Sigmoid colon (tissue), 7 donors: ENCODE results near the gene ADGRG3. TPM values are rescaled to one million over a fixed set of nuclear protein-coding genes. Genes with fewer than 3 reads are reported as not detected.
A peak's percentile ranks its signal among the peaks of the same experiment; 100 is the strongest.

ENCODE experiments used
- DNase-seq: peaks from one replicate; pipeline ENCODE4 v3.0.0-alpha.2; 2019
- H3K27ac ChIP-seq, 4 donors: fragments of 200-600 bp; sonication (generic); one replicate each; pipeline ENCODE4 v1.5.1; 2016 to 2019; ENCODE audit warnings: mild to moderate bottlenecking in 1 of 4
- H3K27me3 ChIP-seq, 3 donors: fragments of 200-600 bp; sonication (generic); one replicate each; pipeline ENCODE4 v1.5.1; 2019; ENCODE audit warnings: mild to moderate bottlenecking in 1 of 3
- H3K36me3 ChIP-seq, 4 donors: fragments of 200-600 bp; sonication (generic); one replicate each; pipeline ENCODE4 v1.5.1; 2016 to 2019
- H3K4me1 ChIP-seq, 4 donors: fragments of 200-600 bp; sonication (generic); one replicate each; pipeline ENCODE4 v1.5.1; 2017 to 2019
- H3K4me3 ChIP-seq, 4 donors: fragments of 200-600 bp; sonication (generic); one replicate each; pipeline ENCODE4 v1.5.1; 2017 to 2019; ENCODE audit warnings: mild to moderate bottlenecking in 2 of 4, moderate library complexity in 1 of 4
- H3K9me3 ChIP-seq, 4 donors: fragments of 200-600 bp in 3 of 4; sonication (generic) in 3 of 4; one replicate each; pipeline versions ENCODE4 v1.5.1 to v1.6.1; 2013 to 2019
- EP300 ChIP-seq, 4 donors: sonication (generic); formaldehyde crosslinking; IDR thresholded peaks; one replicate each; pipeline ENCODE4 v1.6.1; 2017; ENCODE audit warnings: antibody characterized with exemption in 4 of 4
- POLR2A ChIP-seq, 2 donors: fragments of 450-650 bp; IDR thresholded peaks; one replicate each; pipeline ENCODE4 v1.6.1; 2016; ENCODE audit warnings: antibody characterized with exemption in 2 of 2, mild to moderate bottlenecking in 2 of 2, moderate library complexity in 2 of 2
- POLR2AphosphoS5 ChIP-seq, 4 donors: sonication (generic); formaldehyde crosslinking; IDR thresholded peaks; one replicate each; pipeline ENCODE4 v1.6.1; 2017; ENCODE audit warnings: antibody characterized with exemption in 4 of 4
- WGBS, 2 donors: extraction: QIAGEN DNeasy Blood & Tissue Kit; methylation state at CpG; one replicate each; pipeline ENCODE4 v1.1.7; 2013; 5-methylcytosine and 5-hydroxymethylcytosine counted together
- intact Hi-C: fragments of 100-400 bp; cut with DNase I; formaldehyde crosslinking; loops from one replicate; pipeline ENCODE4 v1.15.1; 2023
- polyA plus RNA-seq, 3 donors: library from polyadenylated mRNA; stranded (reverse); fragments of 200-250 nt; gene quantifications; one replicate each; pipeline ENCODE4 v1.2.3, GENCODE V29; 2013
- total RNA-seq, 4 donors: library from RNA; depleted of rRNA; stranded (reverse); fragments of >200 nt; gene quantifications; one replicate each; pipeline ENCODE4 v1.1.0, GENCODE V29; 2016
- TF ChIP-seq, protein P1 (sequence below), 4 experiments: fragments of 450-650 bp in 3 of 4; fragments of 200-600 bp in 1 of 4; IDR thresholded peaks; one replicate each; pipeline ENCODE4 v1.5.1; 2016 to 2019; ENCODE audit warnings: antibody characterized with exemption in 4 of 4, mild to moderate bottlenecking in 3 of 4, moderate library complexity in 2 of 4
- donor health status: healthy with polysubstance abuse.
- donor health status: Bipolar disorder and iron deficiency.
- donor health status: healthy.

ADGRG3 gene
- total and polyA plus RNA-seq, 7 donors, result 0.69 to 6.6 (median 3.6) TPM

- Histone ChIP-seq H3K27ac (no peak overlapping the region), H3K36me3 (no peaks in the 10 kb centered on the region), H3K9me3 (no peaks in the 10 kb centered on the region), H3K4me3 (no peak overlapping the region), H3K4me1 (no peaks in the 10 kb centered on the region), H3K27me3 (peaks cover 0 to 8% (median 0%) of the 10 kb centered on the region in 3 donors)
- WGBS, 2 donors, result 62 to 63% methylated on average over 12 of the region's 12 CpGs
- TF ChIP-seq POLR2AphosphoS5 (IDR thresholded peaks at IDR 0.05) (no peak), EP300 (IDR thresholded peaks at IDR 0.05) (no peak), POLR2A (IDR thresholded peaks at IDR 0.05) (no peak)
- TF ChIP-seq, protein P1, sequence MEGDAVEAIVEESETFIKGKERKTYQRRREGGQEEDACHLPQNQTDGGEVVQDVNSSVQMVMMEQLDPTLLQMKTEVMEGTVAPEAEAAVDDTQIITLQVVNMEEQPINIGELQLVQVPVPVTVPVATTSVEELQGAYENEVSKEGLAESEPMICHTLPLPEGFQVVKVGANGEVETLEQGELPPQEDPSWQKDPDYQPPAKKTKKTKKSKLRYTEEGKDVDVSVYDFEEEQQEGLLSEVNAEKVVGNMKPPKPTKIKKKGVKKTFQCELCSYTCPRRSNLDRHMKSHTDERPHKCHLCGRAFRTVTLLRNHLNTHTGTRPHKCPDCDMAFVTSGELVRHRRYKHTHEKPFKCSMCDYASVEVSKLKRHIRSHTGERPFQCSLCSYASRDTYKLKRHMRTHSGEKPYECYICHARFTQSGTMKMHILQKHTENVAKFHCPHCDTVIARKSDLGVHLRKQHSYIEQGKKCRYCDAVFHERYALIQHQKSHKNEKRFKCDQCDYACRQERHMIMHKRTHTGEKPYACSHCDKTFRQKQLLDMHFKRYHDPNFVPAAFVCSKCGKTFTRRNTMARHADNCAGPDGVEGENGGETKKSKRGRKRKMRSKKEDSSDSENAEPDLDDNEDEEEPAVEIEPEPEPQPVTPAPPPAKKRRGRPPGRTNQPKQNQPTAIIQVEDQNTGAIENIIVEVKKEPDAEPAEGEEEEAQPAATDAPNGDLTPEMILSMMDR (IDR thresholded peaks at IDR 0.05), result no peak
- intact Hi-C loops, result no loop called here
- peak; percentile 17 for DNase-seq
Measured at GRCh38 chr16:57675741-57676551, 7.8 kb downstream of the ADGRG3 start.

DNA sequence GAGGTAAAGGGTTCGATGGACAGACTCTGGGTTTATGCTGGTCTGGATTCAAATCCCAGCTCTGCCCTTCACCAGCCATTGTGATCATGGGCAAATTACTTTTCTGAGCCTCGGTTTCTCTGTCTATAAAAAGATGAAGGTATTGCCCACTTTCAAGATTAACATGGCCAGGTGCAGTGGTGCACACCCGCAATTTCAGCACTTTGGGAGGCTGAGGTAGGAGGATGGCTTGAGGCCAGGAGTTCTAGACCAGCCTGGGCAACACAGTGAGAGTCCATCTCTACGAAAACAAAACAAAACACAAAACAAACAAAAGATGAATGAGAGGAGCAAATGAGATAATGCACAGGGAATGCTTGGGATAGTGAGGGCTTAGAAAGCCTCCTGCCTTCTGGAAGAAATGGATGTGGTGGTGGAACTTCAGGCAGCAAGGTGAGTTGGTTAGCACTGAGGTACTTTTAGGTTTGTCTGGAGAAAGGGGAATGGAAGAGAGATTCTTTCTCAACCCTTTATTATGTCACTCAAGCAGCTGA lies 8.5 kb downstream of the ADGRG3 start:
- no peak for TF ChIP-seq EP300 (IDR thresholded peaks at IDR 0.05)
- TF ChIP-seq POLR2AphosphoS5 (IDR thresholded peaks at IDR 0.05), result no peak
- no peak for TF ChIP-seq POLR2A (IDR thresholded peaks at IDR 0.05)
- intact Hi-C loops, result no loop called here
- Histone ChIP-seq H3K27ac (no peak overlapping the region), H3K4me3 (no peak overlapping the region), H3K27me3 (peaks cover 0 to 8% (median 0%) of the 10 kb centered on the region in 3 donors), H3K36me3 (no peaks in the 10 kb centered on the region), H3K9me3 (no peaks in the 10 kb centered on the region), H3K4me1 (no peaks in the 10 kb centered on the region)
- WGBS, 2 donors, result 50 to 79% methylated on average over 4 of the region's 4 CpGs
- peak; percentile 13 for DNase-seq

GRCh38 chr16:57677622-57678369 lies 9.7 kb downstream of the ADGRG3 start:
- Histone ChIP-seq H3K27ac (no peak overlapping the region), H3K9me3 (no peaks in the 10 kb centered on the region), H3K36me3 (no peaks in the 10 kb centered on the region), H3K4me1 (no peaks in the 10 kb centered on the region), H3K4me3 (no peak overlapping the region), H3K27me3 (no peaks in the 10 kb centered on the region)
- TF ChIP-seq POLR2A (IDR thresholded peaks at IDR 0.05) (no peak), POLR2AphosphoS5 (IDR thresholded peaks at IDR 0.05) (no peak), EP300 (IDR thresholded peaks at IDR 0.05) (no peak)
- TF ChIP-seq, protein P1 (IDR thresholded peaks at IDR 0.05), result no peak
- WGBS, 2 donors, result 48 to 61% methylated on average over 14 of the region's 14 CpGs
- DNase-seq, result peak; percentile 56
- intact Hi-C loops, result no loop called here

GRCh38 chr16:57679016-57679415 lies 10.9 kb downstream of the ADGRG3 start:
- TF ChIP-seq EP300 (IDR thresholded peaks at IDR 0.05) (no peak), POLR2AphosphoS5 (IDR thresholded peaks at IDR 0.05) (no peak), POLR2A (IDR thresholded peaks at IDR 0.05) (no peak)
- TF ChIP-seq, protein P1 (IDR thresholded peaks at IDR 0.05), result no peak
- no peak overlapping the region for H3K27ac ChIP-seq
- H3K4me1 ChIP-seq, result no peaks in the 10 kb centered on the region
- H3K9me3 ChIP-seq, result no peaks in the 10 kb centered on the region
- no peaks in the 10 kb centered on the region for H3K27me3 ChIP-seq
- intact Hi-C loops, result no loop called here
- no peak overlapping the region for H3K4me3 ChIP-seq
- no peaks in the 10 kb centered on the region for H3K36me3 ChIP-seq
- WGBS, 2 donors, result 91% methylated on average over 12 of the region's 12 CpGs
- DNase-seq, result no peak
